GM23338 (cell line): ENCODE data around the gene RUNX1. TPM values are rescaled to one million over a fixed set of nuclear protein-coding genes. Genes with fewer than 3 reads are reported as not detected.

Experiments
- ATAC-seq: fragments of 200-7000 bp; cut with Tn5 transposase; 3 replicates; pipeline ENCODE4 v1.9.1; 2020
- DNase-seq: peaks from one replicate; pipeline ENCODE4 v3.0.0-alpha.2; 2015; ENCODE audit warnings: low spot score
- H2AFZ ChIP-seq: fragments of 200-600 bp; sonication (generic); 2 replicates; pipeline ENCODE4 v1.8.0; 2016; ENCODE audit warnings: antibody characterized with exemption, mild to moderate bottlenecking, moderate library complexity
- H3F3A ChIP-seq: fragments of 200-600 bp; sonication (generic); replicated peaks from 2 replicates; pipeline ENCODE4 v1.8.0; 2017; ENCODE audit warnings: antibody characterized with exemption, mixed run types, low read depth
- H3K27ac ChIP-seq: fragments of 200-600 bp; sonication (generic); 2 replicates; pipeline ENCODE4 v1.6.1; 2016; ENCODE audit warnings: low read depth
- H3K27me3 ChIP-seq: fragments of 200-600 bp; sonication (generic); 2 replicates; pipeline ENCODE4 v1.8.0; 2016; ENCODE audit warnings: mild to moderate bottlenecking, mixed run types, moderate library complexity; ENCODE audit not compliant: insufficient read depth
- H3K36me3 ChIP-seq: fragments of 200-600 bp; sonication (generic); 2 replicates; pipeline ENCODE4 v1.8.0; 2016; ENCODE audit warnings: mild to moderate bottlenecking; ENCODE audit not compliant: insufficient read depth
- H3K4me1 ChIP-seq: fragments of 200-600 bp; sonication (generic); 2 replicates; pipeline ENCODE4 v1.8.0; 2016; ENCODE audit warnings: mild to moderate bottlenecking, moderate library complexity; ENCODE audit not compliant: insufficient read depth
- H3K4me2 ChIP-seq: fragments of 200-600 bp; sonication (generic); 2 replicates; pipeline ENCODE4 v1.7.1; 2017; ENCODE audit warnings: mixed run types
- H3K4me3 ChIP-seq: fragments of 200-600 bp; sonication (generic); 2 replicates; pipeline ENCODE4 v1.6.1; 2016; ENCODE audit warnings: mixed run types
- H3K79me2 ChIP-seq: fragments of 200-600 bp; sonication (generic); replicated peaks from 2 replicates; pipeline ENCODE4 v1.8.0; 2017; ENCODE audit warnings: mild to moderate bottlenecking; ENCODE audit not compliant: insufficient read depth
- H3K9me2 ChIP-seq: fragments of 200-600 bp; sonication (generic); 2 replicates; pipeline ENCODE4 v1.8.0; 2017; ENCODE audit not compliant: insufficient read depth
- H4K20me1 ChIP-seq: fragments of 200-600 bp; sonication (generic); replicated peaks from 2 replicates; pipeline ENCODE4 v1.8.0; 2017; ENCODE audit warnings: mild to moderate bottlenecking; ENCODE audit not compliant: insufficient read depth
- H3K27ac Mint-ChIP-seq: 2 replicates; pipeline ENCODE4 v1.8.0; 2020; ENCODE audit warnings: inconsistent platforms, mild to moderate bottlenecking, moderate library complexity, mixed read lengths
- H3K27me3 Mint-ChIP-seq: 3 replicates; pipeline ENCODE4 v1.8.0; 2022; ENCODE audit warnings: low read depth, mild to moderate bottlenecking, moderate library complexity, mixed read lengths, inconsistent platforms; ENCODE audit not compliant: insufficient read depth, poor library complexity
- H3K36me3 Mint-ChIP-seq: 3 replicates; pipeline ENCODE4 v1.8.0; 2021; ENCODE audit warnings: low read depth, mild to moderate bottlenecking, inconsistent platforms, moderate library complexity, mixed read lengths
- H3K4me1 Mint-ChIP-seq: 3 replicates; pipeline ENCODE4 v1.8.0; 2020; ENCODE audit warnings: mild to moderate bottlenecking, inconsistent platforms, mixed read lengths
- H3K4me3 Mint-ChIP-seq: 3 replicates; pipeline ENCODE4 v1.8.0; 2021; ENCODE audit warnings: moderate library complexity, mild to moderate bottlenecking, inconsistent platforms, mixed read lengths
- H3K9me3 Mint-ChIP-seq: 3 replicates; pipeline ENCODE4 v1.8.0; 2020; ENCODE audit warnings: moderate library complexity, mild to moderate bottlenecking, inconsistent platforms, mixed read lengths
- CTCF ChIP-seq, 2 experiments: fragments of 200-600 bp in 1 of 2; sonication (generic) in 1 of 2; conservative IDR thresholded peaks; 2 replicates each; pipeline versions ENCODE4 v1.5.1 to v1.6.1; 2016 to 2017; ENCODE audit warnings: antibody characterized with exemption in 2 of 2, low read depth in 2 of 2, mild to moderate bottlenecking in 2 of 2, moderate library complexity in 1 of 2
- EZH2 ChIP-seq: fragments of 200-600 bp; sonication (generic); IDR thresholded peaks from one replicate; pipeline ENCODE4 v1.8.0; 2017; ENCODE audit warnings: antibody characterized with exemption, mild to moderate bottlenecking, low read depth; ENCODE audit not compliant: unreplicated experiment
- NANOG ChIP-seq: IDR thresholded peaks from 2 replicates; pipeline ENCODE4 v1.6.1; 2016; ENCODE audit warnings: antibody characterized with exemption, borderline replicate concordance
- POLR2AphosphoS5 ChIP-seq: IDR thresholded peaks from 2 replicates; pipeline ENCODE4 v1.6.1; 2016; ENCODE audit warnings: antibody characterized with exemption, low read depth
- ZNF114 ChIP-seq: fragments of 250-450 bp; sonication (Bioruptor Pico); IDR thresholded peaks from 2 replicates; pipeline ENCODE4 v1.5.0; 2020; ENCODE audit warnings: mild to moderate bottlenecking, moderate library complexity
- ZNF331 ChIP-seq: fragments of 250-450 bp; sonication (Bioruptor Pico); IDR thresholded peaks from 2 replicates; pipeline ENCODE4 v1.5.0; 2020; ENCODE audit warnings: low read depth, mild to moderate bottlenecking, moderate library complexity
- ZNF462 ChIP-seq: fragments of 250-450 bp; sonication (Bioruptor Pico); IDR thresholded peaks from 2 replicates; pipeline ENCODE4 v1.5.0; 2020; ENCODE audit warnings: mild to moderate bottlenecking, moderate library complexity
- polyA plus RNA-seq: library from polyadenylated mRNA; unstranded; fragments of >200 nt; fragmentation: Nextera tagmentation; extraction: Ambion mirVana; gene quantifications from 2 replicates; pipeline ENCODE4 v1.2.1, GENCODE V29; 2016
- total RNA-seq: library from RNA; depleted of rRNA; stranded (reverse); fragments of >200 nt; shearing (Covaris generic); gene quantifications from 2 replicates; pipeline ENCODE4 v1.2.3, GENCODE V29; 2014

The RUNX1 gene
- total and polyA plus RNA-seq, 2 experiments from 2014 or later = 0.29 to 1.1 TPM

DNA sequence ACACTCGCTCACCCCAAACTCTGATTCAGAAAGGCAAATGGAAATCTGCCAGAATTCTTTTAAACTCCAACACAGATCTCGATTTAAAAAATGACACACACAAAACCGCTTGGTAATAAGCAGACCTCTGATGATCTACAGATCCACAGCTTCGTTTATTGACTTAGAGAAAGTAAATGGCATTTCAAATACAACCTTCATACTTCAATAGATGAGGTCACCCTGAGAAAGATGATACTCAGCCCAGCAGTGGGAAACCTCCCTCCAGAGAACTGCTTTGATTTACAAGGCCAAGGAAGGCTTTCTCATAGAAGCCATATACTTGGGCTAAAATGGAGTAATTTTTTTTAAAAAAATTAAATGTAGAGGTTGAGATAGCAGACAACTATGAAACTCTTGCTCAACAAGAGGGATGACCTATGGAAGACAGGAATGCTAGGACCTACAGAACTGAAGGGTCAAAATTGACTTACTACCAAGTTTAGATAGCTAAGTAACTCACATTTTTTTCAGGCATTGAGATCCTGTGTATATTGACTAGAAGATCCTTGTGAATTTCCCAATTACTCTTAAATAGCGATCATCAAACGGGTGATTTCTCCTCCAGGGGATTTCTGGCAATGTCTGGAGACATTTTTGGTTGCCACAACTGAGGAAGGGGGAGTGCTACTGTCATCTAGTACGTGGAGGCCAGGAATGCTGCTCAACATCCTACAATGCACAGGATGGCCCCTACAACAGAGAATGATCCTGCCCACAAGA is 236.4 kb downstream of the RUNX1 start:
- 0 out of 2 replicates have a peak, but pooled peaks cover 4% of the 10 kb centered on the region for H3K9me2 ChIP-seq
- no peaks in the 10 kb centered on the region for H3F3A ChIP-seq
- Mint-ChIP-seq H3K4me3 (no peak overlapping the region), H3K27ac (no peak overlapping the region), H3K9me3 (no peaks in the 10 kb centered on the region), H3K36me3 (no peaks in the 10 kb centered on the region), H3K27me3 (peaks cover 7% of the 10 kb centered on the region), H3K4me1 (peaks cover 16% of the 10 kb centered on the region)
- no peak overlapping the region for H3K27ac ChIP-seq
- ATAC-seq = no peak
- DNase-seq = no peak
- H3K27me3 ChIP-seq = no peaks in the 10 kb centered on the region
- H2AFZ ChIP-seq = no peak overlapping the region
- H3K4me1 ChIP-seq = peaks cover 2% of the 10 kb centered on the region; the same call in 1 of the 2 replicates
- H4K20me1 ChIP-seq = no peaks in the 10 kb centered on the region
- no peak overlapping the region for H3K4me2 ChIP-seq
- H3K79me2 ChIP-seq = no peaks in the 10 kb centered on the region
- no peak overlapping the region for H3K4me3 ChIP-seq
- H3K36me3 ChIP-seq = no peaks in the 10 kb centered on the region
- TF ChIP-seq ZNF462 (no peak), EZH2 (no peak), ZNF331 (no peak), ZNF114 (CRISPR knock-in tag) (no peak), NANOG (no peak), CTCF (conservative IDR thresholded peaks at IDR 0.05; ENCODE audit: low read depth in 2 of 2) (no peak), POLR2AphosphoS5 (no peak)
